Osteocyte (in vitro differentiated cells): ENCODE data around the gene MYO5C. TPM values are rescaled to one million over a fixed set of nuclear protein-coding genes. Genes with fewer than 3 reads are reported as not detected.

Source experiments
- DNase-seq: peaks from one replicate; pipeline ENCODE4 v3.0.0; 2021; ENCODE audit warnings: mixed read lengths; ENCODE audit not compliant: unreplicated experiment; ENCODE audit errors: extremely low spot score
- H3K27ac Mint-ChIP-seq: one replicate; pipeline ENCODE4 v1.8.0; 2021; ENCODE audit warnings: mild to moderate bottlenecking, mixed read lengths; ENCODE audit not compliant: unreplicated experiment
- H3K27me3 Mint-ChIP-seq: one replicate; pipeline ENCODE4 v1.8.0; 2021; ENCODE audit warnings: mixed read lengths; ENCODE audit not compliant: unreplicated experiment
- H3K36me3 Mint-ChIP-seq: one replicate; pipeline ENCODE4 v1.8.0; 2021; ENCODE audit warnings: mixed read lengths; ENCODE audit not compliant: unreplicated experiment
- H3K4me1 Mint-ChIP-seq: one replicate; pipeline ENCODE4 v1.8.0; 2021; ENCODE audit warnings: mixed read lengths; ENCODE audit not compliant: unreplicated experiment
- H3K4me3 Mint-ChIP-seq: one replicate; pipeline ENCODE4 v1.8.0; 2021; ENCODE audit warnings: mild to moderate bottlenecking, moderate library complexity, mixed read lengths; ENCODE audit not compliant: unreplicated experiment
- H3K9me3 Mint-ChIP-seq: one replicate; pipeline ENCODE4 v1.8.0; 2021; ENCODE audit warnings: mixed read lengths; ENCODE audit not compliant: unreplicated experiment
- total RNA-seq: library from RNA; stranded (reverse); gene quantifications from 2 replicates; pipeline ENCODE4 v1.2.1, GENCODE V29; 2021
- TF ChIP-seq, protein P1 (sequence below): fragments of 200-600 bp; sonication (generic); IDR thresholded peaks from 2 replicates; pipeline ENCODE4 v1.5.0; 2021; ENCODE audit warnings: antibody characterized with exemption, mild to moderate bottlenecking, moderate library complexity

Gene MYO5C
- total RNA-seq, 1 donor from 2014 or later = 4.0 TPM

- H3K27ac Mint-ChIP-seq = no peak overlapping the region
- TF ChIP-seq, protein P1, sequence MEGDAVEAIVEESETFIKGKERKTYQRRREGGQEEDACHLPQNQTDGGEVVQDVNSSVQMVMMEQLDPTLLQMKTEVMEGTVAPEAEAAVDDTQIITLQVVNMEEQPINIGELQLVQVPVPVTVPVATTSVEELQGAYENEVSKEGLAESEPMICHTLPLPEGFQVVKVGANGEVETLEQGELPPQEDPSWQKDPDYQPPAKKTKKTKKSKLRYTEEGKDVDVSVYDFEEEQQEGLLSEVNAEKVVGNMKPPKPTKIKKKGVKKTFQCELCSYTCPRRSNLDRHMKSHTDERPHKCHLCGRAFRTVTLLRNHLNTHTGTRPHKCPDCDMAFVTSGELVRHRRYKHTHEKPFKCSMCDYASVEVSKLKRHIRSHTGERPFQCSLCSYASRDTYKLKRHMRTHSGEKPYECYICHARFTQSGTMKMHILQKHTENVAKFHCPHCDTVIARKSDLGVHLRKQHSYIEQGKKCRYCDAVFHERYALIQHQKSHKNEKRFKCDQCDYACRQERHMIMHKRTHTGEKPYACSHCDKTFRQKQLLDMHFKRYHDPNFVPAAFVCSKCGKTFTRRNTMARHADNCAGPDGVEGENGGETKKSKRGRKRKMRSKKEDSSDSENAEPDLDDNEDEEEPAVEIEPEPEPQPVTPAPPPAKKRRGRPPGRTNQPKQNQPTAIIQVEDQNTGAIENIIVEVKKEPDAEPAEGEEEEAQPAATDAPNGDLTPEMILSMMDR = no peak
- peaks cover 30% of the 10 kb centered on the region for H3K36me3 Mint-ChIP-seq
- H3K4me1 Mint-ChIP-seq = peaks cover 4% of the 10 kb centered on the region
- no peaks in the 10 kb centered on the region for H3K9me3 Mint-ChIP-seq
- DNase-seq = no peak
- no peaks in the 10 kb centered on the region for H3K27me3 Mint-ChIP-seq
- H3K4me3 Mint-ChIP-seq = no peak overlapping the region
These were observed 13.5 kb upstream of the MYO5C start for GRCh38 chr15:52309154-52309548.

GRCh38 chr15:52308446-52309153 lies 13.0 kb upstream of the MYO5C start:
- no peaks in the 10 kb centered on the region for H3K9me3 Mint-ChIP-seq
- DNase-seq = no peak
- H3K4me3 Mint-ChIP-seq = no peak overlapping the region
- H3K4me1 Mint-ChIP-seq = peaks cover 10% of the 10 kb centered on the region
- H3K27me3 Mint-ChIP-seq = no peaks in the 10 kb centered on the region
- TF ChIP-seq, protein P1 = no peak
- peaks cover 25% of the 10 kb centered on the region for H3K36me3 Mint-ChIP-seq
- no peak overlapping the region for H3K27ac Mint-ChIP-seq

GRCh38 chr15:52307847-52308246 lies 12.2 kb upstream of the MYO5C start:
- Mint-ChIP-seq H3K4me3 (no peak overlapping the region), H3K9me3 (no peaks in the 10 kb centered on the region), H3K27me3 (no peaks in the 10 kb centered on the region), H3K36me3 (peaks cover 19% of the 10 kb centered on the region), H3K4me1 (peaks cover 17% of the 10 kb centered on the region), H3K27ac (no peak overlapping the region)
- no peak for DNase-seq
- TF ChIP-seq, protein P1 = no peak

DNA sequence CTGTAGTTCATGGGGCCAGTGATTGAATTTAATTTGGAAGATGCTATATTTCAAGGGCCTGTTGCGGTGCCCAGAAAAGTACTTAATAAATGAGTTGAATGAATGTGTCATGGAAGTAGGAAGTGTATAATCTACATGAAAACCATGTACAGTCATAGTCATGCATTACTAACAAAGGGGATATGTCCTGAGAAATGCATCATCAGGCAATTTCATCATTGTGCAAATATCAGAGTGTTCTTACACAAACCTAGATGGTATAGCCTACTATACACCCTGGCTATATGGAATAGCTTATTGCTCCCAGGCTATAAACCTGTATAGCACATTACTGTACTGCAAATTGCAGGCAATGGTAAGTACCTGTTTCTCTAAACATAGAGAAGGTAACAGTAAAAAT lies 10.7 kb upstream of the MYO5C start:
- Mint-ChIP-seq H3K4me1 (peaks cover 18% of the 10 kb centered on the region), H3K27ac (no peak overlapping the region), H3K9me3 (no peaks in the 10 kb centered on the region), H3K36me3 (peaks cover 15% of the 10 kb centered on the region), H3K27me3 (no peaks in the 10 kb centered on the region), H3K4me3 (no peak overlapping the region)
- no peak for DNase-seq
- TF ChIP-seq, protein P1 = no peak

DNA sequence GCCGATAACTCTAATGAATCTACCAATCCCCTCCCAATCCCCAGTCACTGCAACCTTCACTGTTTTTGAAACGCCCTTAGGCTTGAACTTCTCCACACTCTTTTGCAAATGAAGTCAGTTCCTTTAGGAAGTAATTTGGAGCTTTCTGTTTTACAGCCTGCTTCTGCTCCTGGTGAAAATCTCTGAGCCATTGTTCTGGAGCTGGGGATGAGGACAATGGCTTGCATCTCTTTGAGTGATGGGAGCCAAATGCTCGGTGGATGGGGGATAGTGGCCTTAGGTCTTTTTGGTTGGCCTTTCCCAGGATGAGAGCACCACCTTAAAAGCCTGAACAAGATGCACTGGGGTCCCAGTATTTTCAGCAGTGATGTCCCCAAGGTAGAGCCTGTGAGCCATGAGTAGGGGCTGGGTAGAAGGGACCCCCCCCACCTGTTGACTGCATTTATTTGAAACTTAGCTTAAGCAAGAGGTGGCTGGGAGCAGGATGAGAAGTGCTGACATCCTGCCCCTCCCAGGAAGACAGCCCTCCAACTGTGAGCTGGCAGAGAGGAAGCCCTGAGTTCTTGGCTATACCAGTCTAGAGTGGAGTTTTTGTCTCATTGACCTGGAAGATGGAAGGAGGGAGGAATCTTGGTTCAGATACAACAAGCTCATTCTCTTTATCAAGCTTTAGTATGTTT lies 7.6 kb upstream of the MYO5C start:
- Mint-ChIP-seq H3K4me3 (no peak overlapping the region), H3K4me1 (peaks cover 27% of the 10 kb centered on the region), H3K27ac (no peak overlapping the region), H3K9me3 (no peaks in the 10 kb centered on the region), H3K27me3 (no peaks in the 10 kb centered on the region), H3K36me3 (peaks cover 2% of the 10 kb centered on the region)
- TF ChIP-seq, protein P1 = no peak
- DNase-seq = no peak
